T-helper 1 cell treated with Interleukin-12 subunit alpha and Interleukin-12 subunit beta and Interleukin-4 antibody, amounts not matched to agents 30 μg/mL and 1 μg/mL, for 36 hours (primary cell): ENCODE data around the gene NOP56.

Experiments used
- H3K27ac Mint-ChIP-seq: one replicate; pipeline ENCODE4 v1.8.0; 2021; ENCODE audit warnings: mild to moderate bottlenecking, mixed read lengths
- H3K27me3 Mint-ChIP-seq: one replicate; pipeline ENCODE4 v1.8.0; 2021; ENCODE audit warnings: low read depth, mixed read lengths
- H3K36me3 Mint-ChIP-seq: one replicate; pipeline ENCODE4 v1.8.0; 2021; ENCODE audit warnings: low read depth, mixed read lengths
- H3K4me1 Mint-ChIP-seq: one replicate; pipeline ENCODE4 v1.8.0; 2021; ENCODE audit warnings: low read depth, mixed read lengths
- H3K4me3 Mint-ChIP-seq: one replicate; pipeline ENCODE4 v1.8.0; 2021; ENCODE audit warnings: mild to moderate bottlenecking, moderate library complexity, mixed read lengths
- H3K9me3 Mint-ChIP-seq: one replicate; pipeline ENCODE4 v1.8.0; 2021; ENCODE audit warnings: mixed read lengths

NOP56 gene, protein sequence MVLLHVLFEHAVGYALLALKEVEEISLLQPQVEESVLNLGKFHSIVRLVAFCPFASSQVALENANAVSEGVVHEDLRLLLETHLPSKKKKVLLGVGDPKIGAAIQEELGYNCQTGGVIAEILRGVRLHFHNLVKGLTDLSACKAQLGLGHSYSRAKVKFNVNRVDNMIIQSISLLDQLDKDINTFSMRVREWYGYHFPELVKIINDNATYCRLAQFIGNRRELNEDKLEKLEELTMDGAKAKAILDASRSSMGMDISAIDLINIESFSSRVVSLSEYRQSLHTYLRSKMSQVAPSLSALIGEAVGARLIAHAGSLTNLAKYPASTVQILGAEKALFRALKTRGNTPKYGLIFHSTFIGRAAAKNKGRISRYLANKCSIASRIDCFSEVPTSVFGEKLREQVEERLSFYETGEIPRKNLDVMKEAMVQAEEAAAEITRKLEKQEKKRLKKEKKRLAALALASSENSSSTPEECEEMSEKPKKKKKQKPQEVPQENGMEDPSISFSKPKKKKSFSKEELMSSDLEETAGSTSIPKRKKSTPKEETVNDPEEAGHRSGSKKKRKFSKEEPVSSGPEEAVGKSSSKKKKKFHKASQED

DNA sequence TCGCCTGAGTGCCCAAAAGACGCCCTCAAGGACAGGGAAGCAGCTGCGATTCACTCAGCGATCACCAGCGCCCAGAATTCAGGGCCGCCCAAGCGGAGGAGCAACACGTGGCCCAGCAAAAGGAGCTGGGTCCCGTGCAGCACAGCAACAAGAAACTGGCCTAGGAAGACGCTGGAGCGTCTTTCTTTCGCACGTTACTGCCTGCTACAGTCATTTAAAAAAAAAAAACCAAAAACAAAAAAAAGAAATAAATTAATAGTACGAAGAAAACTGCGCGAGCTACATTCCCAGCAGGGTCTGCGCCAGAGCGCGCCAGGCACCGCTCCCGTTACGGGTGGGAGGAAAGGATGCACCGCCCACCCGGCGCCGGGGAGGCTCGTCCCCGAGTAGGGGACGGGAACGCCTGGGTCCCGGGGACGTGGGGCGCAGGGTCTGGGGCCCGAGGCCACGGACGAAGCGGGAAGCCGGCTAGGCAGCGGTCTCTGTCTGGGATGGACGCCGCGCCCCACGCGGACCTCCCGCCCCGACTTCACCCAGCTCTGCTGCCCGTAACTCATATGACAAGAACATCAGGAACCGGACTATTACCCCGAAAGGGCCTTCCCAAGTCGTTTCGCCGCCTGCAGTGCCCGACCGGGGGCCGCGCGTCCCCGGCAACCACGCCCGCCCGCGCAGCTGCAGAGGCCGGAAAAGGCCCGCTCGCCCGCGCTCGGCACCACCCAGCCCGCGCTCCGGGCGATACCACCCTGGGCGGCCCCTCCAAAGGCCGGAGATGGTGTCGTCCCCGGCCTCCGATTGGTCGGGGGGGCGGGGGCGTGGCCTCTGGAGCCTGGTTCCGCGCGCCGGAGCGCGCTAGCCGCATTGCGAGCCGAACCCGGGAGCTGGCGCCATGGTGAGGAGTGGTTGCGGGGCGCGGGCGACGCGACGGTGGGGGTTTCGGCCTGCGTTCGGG is at the start of gene NOP56:
Gene NOP56, plus strand, starts transcription at position 861 of the 952 bp plus-strand sequence. Its CDS starts 29 bp downstream, at position 890.
- H3K27me3 Mint-ChIP-seq: no peaks in the 10 kb centered on the region
- no peaks in the 10 kb centered on the region for H3K9me3 Mint-ChIP-seq
- H3K4me3 Mint-ChIP-seq: peak within 1 kb of the TSS; percentile 90
- peaks cover 35% of the 10 kb centered on the region for H3K36me3 Mint-ChIP-seq
- peak within 1 kb of the TSS; percentile 87 for H3K27ac Mint-ChIP-seq
- peaks cover 23% of the 10 kb centered on the region for H3K4me1 Mint-ChIP-seq

DNA sequence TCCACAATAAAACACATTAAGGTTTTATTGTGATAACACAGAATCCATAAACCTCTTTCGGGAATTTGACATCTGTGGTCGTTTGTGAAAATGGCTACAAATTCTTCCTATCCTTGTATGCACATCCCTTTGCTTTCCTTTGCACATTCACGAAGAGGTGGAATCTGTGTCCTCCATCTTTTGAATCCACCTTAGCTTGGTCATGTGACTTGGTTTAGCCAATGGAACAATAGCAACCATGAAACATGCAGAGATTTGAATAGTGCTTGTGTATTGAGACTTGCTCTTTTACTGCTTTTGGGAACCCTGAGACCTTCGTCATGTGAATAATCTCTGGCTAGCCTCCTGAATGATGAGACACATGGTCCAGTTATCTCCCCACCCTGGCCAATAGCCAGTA is 49.7 kb upstream of the NOP56 start:
- Mint-ChIP-seq H3K4me3 (no peak overlapping the region), H3K27me3 (peaks cover 4% of the 10 kb centered on the region), H3K4me1 (no peaks in the 10 kb centered on the region), H3K9me3 (peaks cover 23% of the 10 kb centered on the region), H3K27ac (no peak overlapping the region), H3K36me3 (no peaks in the 10 kb centered on the region)

DNA sequence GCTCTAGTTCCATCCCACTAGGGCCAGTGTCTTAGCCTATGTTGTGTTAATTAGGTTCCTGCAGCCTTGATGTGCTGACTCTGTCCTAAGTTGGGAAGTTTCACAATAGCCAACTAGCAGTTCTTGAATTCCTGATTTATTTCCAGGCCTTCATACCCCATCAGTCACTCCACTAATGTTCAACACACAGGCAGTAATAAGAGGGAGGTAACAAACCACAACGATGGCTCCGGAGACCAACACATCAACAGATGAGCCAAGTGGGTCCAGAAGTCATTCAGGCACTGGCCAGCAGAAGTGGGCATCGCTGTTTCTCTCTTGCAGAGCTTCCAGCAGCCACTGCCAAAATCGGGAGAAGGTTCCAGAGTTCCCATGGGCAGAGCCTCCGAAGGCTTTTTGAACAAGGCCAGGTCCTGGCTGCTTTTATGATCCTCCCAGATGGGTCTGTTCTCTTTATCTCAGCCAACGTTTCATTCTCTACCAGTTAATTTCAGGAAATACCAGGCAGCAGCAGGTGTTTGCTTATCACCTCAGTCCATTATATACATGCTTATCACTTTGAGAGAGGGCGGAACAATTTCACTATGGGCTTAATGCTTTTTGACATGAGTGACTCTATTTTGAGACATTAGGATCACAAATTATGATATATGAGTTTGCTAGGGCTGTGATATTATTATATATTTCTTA is 48.5 kb upstream of the NOP56 start:
- peaks cover 4% of the 10 kb centered on the region for H3K27me3 Mint-ChIP-seq
- H3K27ac Mint-ChIP-seq: no peak overlapping the region
- no peaks in the 10 kb centered on the region for H3K4me1 Mint-ChIP-seq
- peaks cover 27% of the 10 kb centered on the region for H3K9me3 Mint-ChIP-seq
- no peak overlapping the region for H3K4me3 Mint-ChIP-seq
- H3K36me3 Mint-ChIP-seq: no peaks in the 10 kb centered on the region

DNA sequence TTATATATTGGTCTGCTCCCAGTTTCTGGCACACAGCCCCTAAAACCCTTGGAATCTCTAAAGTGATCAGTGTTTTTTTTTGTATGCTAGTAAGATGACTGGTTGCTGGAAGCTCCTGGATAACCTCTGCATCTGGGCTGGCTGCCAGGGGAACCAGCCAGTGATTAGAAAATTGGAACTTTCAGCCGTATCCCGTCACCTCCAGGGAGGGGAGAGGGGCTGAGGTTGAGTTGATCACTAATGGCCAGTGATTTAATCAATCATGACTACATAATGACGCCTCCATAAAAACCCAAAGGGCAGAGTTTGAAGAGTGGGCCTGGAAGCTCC is 48.0 kb upstream of the NOP56 start:
- peaks cover 27% of the 10 kb centered on the region for H3K9me3 Mint-ChIP-seq
- peaks cover 4% of the 10 kb centered on the region for H3K27me3 Mint-ChIP-seq
- no peak overlapping the region for H3K27ac Mint-ChIP-seq
- H3K4me3 Mint-ChIP-seq: no peak overlapping the region
- H3K36me3 Mint-ChIP-seq: no peaks in the 10 kb centered on the region
- no peaks in the 10 kb centered on the region for H3K4me1 Mint-ChIP-seq

DNA sequence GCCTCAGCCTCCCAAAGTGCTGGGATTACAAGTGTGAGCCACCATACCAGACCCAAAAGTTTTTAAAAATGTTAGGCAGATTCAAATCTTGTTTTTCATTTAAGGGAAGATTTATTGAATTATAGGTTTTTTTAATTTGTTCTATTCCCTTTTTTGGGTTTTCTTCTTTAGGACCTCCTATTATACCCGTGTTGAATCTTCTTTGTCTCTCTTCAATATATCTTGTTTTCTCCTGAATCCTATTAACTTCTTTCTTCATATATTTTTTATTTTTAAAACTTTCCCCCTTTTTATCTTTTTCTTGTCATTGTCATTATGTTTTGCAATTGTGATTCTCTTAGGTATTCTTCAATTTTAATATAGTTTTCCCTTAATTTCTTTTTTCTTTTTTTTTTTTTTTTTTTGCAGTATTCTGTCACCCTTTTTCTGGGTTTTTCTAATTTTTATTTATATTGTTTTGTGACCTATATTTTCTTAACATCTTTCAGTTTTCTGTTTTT is 45.9 kb upstream of the NOP56 start:
- Mint-ChIP-seq H3K27me3 (peaks cover 4% of the 10 kb centered on the region), H3K9me3 (peaks cover 27% of the 10 kb centered on the region)

DNA sequence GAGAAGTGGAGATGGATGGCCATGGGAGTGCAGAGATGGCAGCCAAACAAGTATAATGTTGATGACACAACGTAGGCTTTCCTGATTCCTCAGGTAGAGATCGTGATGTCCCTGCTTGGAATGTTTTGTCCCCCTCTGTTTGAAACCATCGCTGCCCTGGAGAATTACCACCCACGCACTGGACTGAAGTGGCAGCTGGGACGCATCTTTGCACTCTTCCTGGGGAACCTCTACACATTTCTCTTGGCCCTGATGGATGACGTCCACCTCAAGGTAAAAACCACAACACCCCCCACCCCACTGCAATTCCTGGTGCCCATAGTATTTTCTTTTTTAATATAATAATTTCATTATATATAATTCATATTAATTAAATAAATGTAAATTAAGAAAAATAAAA is 42.1 kb upstream of the NOP56 start:
- no peaks in the 10 kb centered on the region for H3K36me3 Mint-ChIP-seq
- H3K9me3 Mint-ChIP-seq: peaks cover 21% of the 10 kb centered on the region
- H3K4me3 Mint-ChIP-seq: no peak overlapping the region
- no peaks in the 10 kb centered on the region for H3K4me1 Mint-ChIP-seq
- H3K27ac Mint-ChIP-seq: no peak overlapping the region
- H3K27me3 Mint-ChIP-seq: peaks cover 18% of the 10 kb centered on the region

More for the DNA sequence above, 45.9 kb upstream of the NOP56 start:
- no peaks in the 10 kb centered on the region for H3K4me1 Mint-ChIP-seq
- no peak overlapping the region for H3K27ac Mint-ChIP-seq
- H3K36me3 Mint-ChIP-seq: no peaks in the 10 kb centered on the region
- H3K4me3 Mint-ChIP-seq: no peak overlapping the region

DNA sequence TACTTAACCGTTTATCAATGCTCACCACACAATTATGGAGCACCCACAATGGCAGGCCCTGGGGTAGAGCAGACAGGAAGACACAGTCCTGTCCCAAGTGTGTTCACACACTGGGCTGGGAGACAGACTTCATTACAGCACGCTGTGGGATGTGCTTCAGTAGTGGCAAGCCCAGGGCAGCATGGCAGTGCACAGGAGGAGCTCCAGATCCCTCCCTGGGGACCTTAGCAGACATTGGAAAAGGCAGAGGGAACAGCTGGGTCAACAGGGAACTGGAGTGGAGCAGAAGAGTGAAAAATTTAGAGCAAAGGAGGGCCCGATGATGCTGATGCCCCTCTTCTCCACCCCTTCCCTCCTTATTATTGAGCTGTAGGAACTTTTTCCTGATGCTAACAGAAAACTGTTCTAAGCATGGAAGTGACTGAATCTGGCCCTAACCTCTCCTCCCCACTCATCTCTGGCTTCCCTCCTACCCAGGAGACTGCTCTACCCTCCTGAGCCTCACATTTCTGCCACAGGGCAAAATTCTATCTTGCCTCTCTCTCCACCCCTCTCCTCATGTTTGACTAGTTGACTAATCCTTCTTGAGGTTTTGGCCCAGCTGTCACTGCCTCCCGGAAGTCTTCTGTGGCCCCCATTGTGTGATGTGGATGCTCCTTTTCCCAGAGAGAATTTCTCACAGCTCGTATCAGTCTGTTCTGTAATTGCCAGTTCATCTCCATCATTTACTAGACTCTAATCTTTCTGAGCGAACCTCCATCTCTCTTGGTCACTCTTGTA is 41.3 kb upstream of the NOP56 start:
- Mint-ChIP-seq H3K36me3 (no peaks in the 10 kb centered on the region), H3K27ac (no peak overlapping the region), H3K4me1 (no peaks in the 10 kb centered on the region), H3K4me3 (no peak overlapping the region), H3K9me3 (peaks cover 19% of the 10 kb centered on the region), H3K27me3 (peaks cover 23% of the 10 kb centered on the region)

DNA sequence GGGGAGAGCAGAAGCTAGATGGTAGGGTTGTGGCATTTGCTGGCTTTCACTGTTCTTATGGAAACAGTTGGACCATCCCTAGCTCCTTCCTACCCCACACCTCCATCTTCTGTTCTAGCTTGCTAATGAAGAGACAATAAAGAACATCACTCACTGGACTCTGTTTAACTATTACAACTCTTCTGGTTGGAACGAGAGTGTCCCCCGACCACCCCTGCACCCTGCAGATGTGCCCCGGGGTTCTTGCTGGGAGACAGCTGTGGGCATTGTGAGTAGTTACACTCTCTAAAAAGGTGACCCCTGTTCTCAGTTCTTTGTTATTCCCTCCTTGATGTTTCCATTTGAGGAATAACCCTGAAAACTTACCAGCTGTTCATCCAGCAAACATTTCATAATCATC is 40.4 kb upstream of the NOP56 start:
- no peak overlapping the region for H3K4me3 Mint-ChIP-seq
- H3K27me3 Mint-ChIP-seq: peaks cover 26% of the 10 kb centered on the region
- no peaks in the 10 kb centered on the region for H3K4me1 Mint-ChIP-seq
- no peaks in the 10 kb centered on the region for H3K36me3 Mint-ChIP-seq
- H3K27ac Mint-ChIP-seq: no peak overlapping the region
- peaks cover 10% of the 10 kb centered on the region for H3K9me3 Mint-ChIP-seq

DNA sequence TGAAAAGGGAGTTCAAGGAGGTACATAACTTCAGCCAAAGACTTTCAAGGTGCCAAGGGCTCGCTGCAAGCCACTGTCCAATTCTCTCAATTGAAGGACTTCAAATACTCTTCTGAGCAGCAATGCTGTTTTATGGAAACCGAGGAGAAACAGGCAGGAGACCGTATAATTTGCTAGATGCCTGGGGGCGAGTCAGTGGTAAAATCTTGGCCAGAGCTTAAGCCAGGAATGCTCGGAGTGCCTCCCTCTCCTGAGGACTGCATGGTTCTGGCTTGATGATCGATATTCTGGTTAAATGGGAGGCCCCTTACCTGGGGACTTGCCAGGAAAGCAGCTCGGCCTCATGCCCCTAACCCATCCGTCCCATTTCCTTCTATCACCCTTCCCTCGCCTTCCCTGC is 35.8 kb upstream of the NOP56 start:
- no peak overlapping the region for H3K27ac Mint-ChIP-seq
- no peaks in the 10 kb centered on the region for H3K4me1 Mint-ChIP-seq
- H3K27me3 Mint-ChIP-seq: peaks cover 37% of the 10 kb centered on the region
- no peaks in the 10 kb centered on the region for H3K9me3 Mint-ChIP-seq
- no peaks in the 10 kb centered on the region for H3K36me3 Mint-ChIP-seq
- H3K4me3 Mint-ChIP-seq: no peak overlapping the region

DNA sequence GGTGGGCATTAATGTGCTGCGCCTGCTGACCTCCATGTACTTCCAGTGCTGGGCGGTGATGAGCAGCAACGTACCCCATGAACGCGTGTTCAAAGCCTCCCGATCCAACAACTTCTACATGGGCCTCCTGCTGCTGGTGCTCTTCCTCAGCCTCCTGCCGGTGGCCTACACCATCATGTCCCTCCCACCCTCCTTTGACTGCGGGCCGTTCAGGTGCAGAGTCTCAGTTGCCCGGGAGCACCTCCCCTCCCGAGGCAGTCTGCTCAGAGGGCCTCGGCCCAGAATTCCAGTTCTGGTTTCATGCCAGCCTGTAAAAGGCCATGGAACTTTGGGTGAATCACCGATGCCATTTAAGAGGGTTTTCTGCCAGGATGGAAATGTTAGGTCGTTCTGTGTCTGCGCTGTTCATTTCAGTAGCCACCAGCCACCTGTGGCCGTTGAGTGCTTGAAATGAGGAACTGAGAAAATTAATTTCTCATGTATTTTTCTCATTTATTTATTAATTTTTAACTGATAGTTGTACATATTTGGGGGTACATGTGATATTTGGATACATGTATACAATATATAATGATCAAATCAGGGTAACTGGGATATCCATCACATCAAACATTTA is 35.2 kb upstream of the NOP56 start:
- Mint-ChIP-seq H3K4me3 (no peak overlapping the region), H3K9me3 (no peaks in the 10 kb centered on the region), H3K36me3 (no peaks in the 10 kb centered on the region), H3K27me3 (peaks cover 31% of the 10 kb centered on the region), H3K4me1 (no peaks in the 10 kb centered on the region), H3K27ac (no peak overlapping the region)

DNA sequence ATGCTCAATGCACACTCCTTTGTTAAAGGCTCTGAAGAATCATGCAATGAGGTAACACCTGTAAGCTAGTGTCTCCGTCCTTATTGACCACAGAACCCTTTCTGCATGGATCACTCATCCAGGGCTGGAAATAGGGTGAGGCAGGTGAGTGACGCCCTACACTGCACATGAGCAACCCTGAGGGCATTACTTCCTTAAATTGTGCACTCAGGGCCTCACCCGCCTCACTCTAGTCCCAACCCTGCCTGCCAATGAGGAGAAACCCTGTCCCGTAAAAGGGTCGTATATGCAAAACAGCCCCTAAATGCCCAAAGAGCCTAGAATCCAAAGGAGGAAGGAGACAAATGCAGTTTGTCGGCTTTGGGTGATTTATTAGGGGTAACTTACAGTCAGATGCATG is 33.6 kb upstream of the NOP56 start:
- Mint-ChIP-seq H3K27me3 (peaks cover 24% of the 10 kb centered on the region), H3K9me3 (no peaks in the 10 kb centered on the region), H3K36me3 (no peaks in the 10 kb centered on the region), H3K27ac (no peak overlapping the region), H3K4me3 (no peak overlapping the region), H3K4me1 (no peaks in the 10 kb centered on the region)

DNA sequence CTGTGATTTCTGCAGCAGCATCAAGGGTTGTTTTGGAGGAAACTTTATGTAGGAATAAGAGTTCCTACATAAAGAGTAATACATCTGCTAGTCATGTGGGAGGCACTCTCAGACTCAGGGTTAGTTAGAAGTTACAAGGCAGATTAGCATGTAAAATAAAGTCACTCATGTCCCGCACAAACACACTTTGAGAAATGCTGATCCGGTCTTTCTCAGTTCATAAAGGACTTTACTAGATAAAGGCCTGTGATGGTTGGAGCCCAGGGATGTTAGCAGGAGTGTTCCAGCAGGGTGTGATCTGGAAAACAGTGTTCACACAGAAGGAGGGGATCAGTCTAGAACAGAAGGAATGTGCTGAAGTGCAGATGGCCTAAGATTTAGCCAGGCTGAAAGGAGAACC is 33.1 kb upstream of the NOP56 start:
- Mint-ChIP-seq H3K9me3 (no peaks in the 10 kb centered on the region), H3K4me3 (no peak overlapping the region), H3K27ac (no peak overlapping the region), H3K36me3 (no peaks in the 10 kb centered on the region), H3K4me1 (no peaks in the 10 kb centered on the region), H3K27me3 (peaks cover 24% of the 10 kb centered on the region)

DNA sequence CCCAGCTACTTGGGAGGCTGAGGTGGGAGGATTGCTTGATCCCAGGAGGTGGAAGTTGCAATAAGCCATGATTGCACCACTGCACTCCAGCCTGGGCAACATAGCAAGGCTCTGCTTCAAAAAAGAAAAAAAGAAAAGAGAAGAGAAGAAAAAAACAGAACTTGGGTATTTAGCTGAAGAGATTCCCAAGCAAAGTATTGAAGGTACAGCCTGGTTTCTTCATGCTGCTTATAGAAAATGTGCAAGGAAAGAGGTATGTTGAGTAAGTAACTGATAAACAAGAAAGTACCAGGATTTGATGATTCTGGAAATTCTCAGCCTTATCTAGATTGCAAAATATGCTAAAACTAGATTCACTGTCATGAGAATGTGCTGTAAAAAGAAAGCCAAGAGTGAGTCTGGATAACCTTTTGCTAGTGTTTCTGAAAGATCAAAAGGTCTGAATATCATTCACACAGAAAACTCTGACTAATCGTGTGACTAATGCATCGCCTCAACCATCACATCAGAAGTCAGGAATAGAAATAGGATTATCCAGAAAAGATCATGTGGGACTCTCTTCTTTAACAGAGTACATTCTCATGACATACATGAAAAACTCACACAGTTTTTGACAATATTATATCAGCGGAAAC is 32.4 kb upstream of the NOP56 start:
- Mint-ChIP-seq H3K27ac (no peak overlapping the region), H3K4me1 (no peaks in the 10 kb centered on the region), H3K4me3 (no peak overlapping the region), H3K27me3 (peaks cover 24% of the 10 kb centered on the region), H3K9me3 (no peaks in the 10 kb centered on the region), H3K36me3 (no peaks in the 10 kb centered on the region)
